ENCODE measurements around the gene GRID2IP. TPM values are rescaled to one million over a fixed set of nuclear protein-coding genes. Genes with fewer than 3 reads are reported as not detected.

The GRID2IP gene
- total and polyA plus RNA-seq, 2 of the 13 experiments (the other 11 are each of a cell fraction or from before 2014, with no cell fraction given): 0.03 TPM; not detected in 1

DNA sequence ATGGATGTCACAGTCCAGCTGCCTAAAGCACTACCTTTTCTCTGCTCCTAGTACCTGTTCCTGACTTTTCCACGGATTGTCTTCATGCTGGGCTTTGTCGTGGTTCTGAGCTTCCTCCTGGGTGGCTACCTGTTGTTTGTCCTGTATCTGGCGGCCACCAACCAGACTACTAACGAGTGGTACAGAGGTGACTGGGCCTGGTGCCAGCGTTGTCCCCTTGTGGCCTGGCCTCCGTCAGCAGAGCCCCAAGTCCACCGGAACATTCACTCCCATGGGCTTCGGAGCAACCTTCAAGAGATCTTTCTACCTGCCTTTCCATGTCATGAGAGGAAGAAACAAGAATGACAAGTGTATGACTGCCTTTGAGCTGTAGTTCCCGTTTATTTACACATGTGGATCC is 37.3 kb upstream of the GRID2IP start (continued):
- TF ChIP-seq, protein P1, sequence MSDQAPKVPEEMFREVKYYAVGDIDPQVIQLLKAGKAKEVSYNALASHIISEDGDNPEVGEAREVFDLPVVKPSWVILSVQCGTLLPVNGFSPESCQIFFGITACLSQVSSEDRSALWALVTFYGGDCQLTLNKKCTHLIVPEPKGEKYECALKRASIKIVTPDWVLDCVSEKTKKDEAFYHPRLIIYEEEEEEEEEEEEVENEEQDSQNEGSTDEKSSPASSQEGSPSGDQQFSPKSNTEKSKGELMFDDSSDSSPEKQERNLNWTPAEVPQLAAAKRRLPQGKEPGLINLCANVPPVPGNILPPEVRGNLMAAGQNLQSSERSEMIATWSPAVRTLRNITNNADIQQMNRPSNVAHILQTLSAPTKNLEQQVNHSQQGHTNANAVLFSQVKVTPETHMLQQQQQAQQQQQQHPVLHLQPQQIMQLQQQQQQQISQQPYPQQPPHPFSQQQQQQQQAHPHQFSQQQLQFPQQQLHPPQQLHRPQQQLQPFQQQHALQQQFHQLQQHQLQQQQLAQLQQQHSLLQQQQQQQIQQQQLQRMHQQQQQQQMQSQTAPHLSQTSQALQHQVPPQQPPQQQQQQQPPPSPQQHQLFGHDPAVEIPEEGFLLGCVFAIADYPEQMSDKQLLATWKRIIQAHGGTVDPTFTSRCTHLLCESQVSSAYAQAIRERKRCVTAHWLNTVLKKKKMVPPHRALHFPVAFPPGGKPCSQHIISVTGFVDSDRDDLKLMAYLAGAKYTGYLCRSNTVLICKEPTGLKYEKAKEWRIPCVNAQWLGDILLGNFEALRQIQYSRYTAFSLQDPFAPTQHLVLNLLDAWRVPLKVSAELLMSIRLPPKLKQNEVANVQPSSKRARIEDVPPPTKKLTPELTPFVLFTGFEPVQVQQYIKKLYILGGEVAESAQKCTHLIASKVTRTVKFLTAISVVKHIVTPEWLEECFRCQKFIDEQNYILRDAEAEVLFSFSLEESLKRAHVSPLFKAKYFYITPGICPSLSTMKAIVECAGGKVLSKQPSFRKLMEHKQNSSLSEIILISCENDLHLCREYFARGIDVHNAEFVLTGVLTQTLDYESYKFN (CRISPR knock-in tag; conservative IDR thresholded peaks at IDR 0.05): peak; percentile 50
- no peak for TF ChIP-seq EZH2 (conservative IDR thresholded peaks at IDR 0.05; ENCODE audit: low read depth, low read length)
- TF ChIP-seq SATB2 (CRISPR knock-in tag; IDR thresholded peaks at IDR 0.05): no peak
- no peak for TF ChIP-seq TOE1 (CRISPR knock-in tag; IDR thresholded peaks at IDR 0.05)
- TF ChIP-seq ZNF713 (CRISPR knock-in tag; IDR thresholded peaks at IDR 0.05): 0 out of 2 replicates have a peak, but pooled peaks have one; percentile 29
- no peak for TF ChIP-seq JUN (CRISPR knock-in tag; IDR thresholded peaks at IDR 0.05)
- no peak for TF ChIP-seq ZNF737 (CRISPR knock-in tag; IDR thresholded peaks at IDR 0.05; ENCODE audit: borderline replicate concordance)
- TF ChIP-seq, protein P2, sequence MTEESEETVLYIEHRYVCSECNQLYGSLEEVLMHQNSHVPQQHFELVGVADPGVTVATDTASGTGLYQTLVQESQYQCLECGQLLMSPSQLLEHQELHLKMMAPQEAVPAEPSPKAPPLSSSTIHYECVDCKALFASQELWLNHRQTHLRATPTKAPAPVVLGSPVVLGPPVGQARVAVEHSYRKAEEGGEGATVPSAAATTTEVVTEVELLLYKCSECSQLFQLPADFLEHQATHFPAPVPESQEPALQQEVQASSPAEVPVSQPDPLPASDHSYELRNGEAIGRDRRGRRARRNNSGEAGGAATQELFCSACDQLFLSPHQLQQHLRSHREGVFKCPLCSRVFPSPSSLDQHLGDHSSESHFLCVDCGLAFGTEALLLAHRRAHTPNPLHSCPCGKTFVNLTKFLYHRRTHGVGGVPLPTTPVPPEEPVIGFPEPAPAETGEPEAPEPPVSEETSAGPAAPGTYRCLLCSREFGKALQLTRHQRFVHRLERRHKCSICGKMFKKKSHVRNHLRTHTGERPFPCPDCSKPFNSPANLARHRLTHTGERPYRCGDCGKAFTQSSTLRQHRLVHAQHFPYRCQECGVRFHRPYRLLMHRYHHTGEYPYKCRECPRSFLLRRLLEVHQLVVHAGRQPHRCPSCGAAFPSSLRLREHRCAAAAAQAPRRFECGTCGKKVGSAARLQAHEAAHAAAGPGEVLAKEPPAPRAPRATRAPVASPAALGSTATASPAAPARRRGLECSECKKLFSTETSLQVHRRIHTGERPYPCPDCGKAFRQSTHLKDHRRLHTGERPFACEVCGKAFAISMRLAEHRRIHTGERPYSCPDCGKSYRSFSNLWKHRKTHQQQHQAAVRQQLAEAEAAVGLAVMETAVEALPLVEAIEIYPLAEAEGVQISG (CRISPR knock-in tag; IDR thresholded peaks at IDR 0.05): peak; percentile 56
- TF ChIP-seq RXRA (CRISPR knock-in tag; IDR thresholded peaks at IDR 0.05): 0 out of 2 replicates have a peak, but pooled peaks have one; percentile 41
- TF ChIP-seq ZFX (CRISPR knock-in tag; IDR thresholded peaks at IDR 0.05; ENCODE audit: low read depth): 0 out of 2 replicates have a peak, but pooled peaks have one; percentile 44
- peak; percentile 27; the same call in 1 of the 2 replicates for TF ChIP-seq MEF2D (CRISPR knock-in tag; IDR thresholded peaks at IDR 0.05)
- no peak for TF ChIP-seq ISX (CRISPR knock-in tag; conservative IDR thresholded peaks at IDR 0.05)
- TF ChIP-seq MEIS2 (CRISPR knock-in tag; IDR thresholded peaks at IDR 0.05): no peak
- TF ChIP-seq ZFP37 (CRISPR knock-in tag; IDR thresholded peaks at IDR 0.05; ENCODE audit: borderline replicate concordance): no peak
- TF ChIP-seq, protein P3, sequence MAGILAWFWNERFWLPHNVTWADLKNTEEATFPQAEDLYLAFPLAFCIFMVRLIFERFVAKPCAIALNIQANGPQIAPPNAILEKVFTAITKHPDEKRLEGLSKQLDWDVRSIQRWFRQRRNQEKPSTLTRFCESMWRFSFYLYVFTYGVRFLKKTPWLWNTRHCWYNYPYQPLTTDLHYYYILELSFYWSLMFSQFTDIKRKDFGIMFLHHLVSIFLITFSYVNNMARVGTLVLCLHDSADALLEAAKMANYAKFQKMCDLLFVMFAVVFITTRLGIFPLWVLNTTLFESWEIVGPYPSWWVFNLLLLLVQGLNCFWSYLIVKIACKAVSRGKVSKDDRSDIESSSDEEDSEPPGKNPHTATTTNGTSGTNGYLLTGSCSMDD (CRISPR knock-in tag; IDR thresholded peaks at IDR 0.05): no peak
- no peak for TF ChIP-seq ZNF30 (CRISPR knock-in tag; IDR thresholded peaks at IDR 0.05)
- TF ChIP-seq TCF12 (IDR thresholded peaks at IDR 0.05): no peak
- TF ChIP-seq TCF12 (CRISPR knock-in tag; IDR thresholded peaks at IDR 0.05): no peak
- TF ChIP-seq, protein P4, sequence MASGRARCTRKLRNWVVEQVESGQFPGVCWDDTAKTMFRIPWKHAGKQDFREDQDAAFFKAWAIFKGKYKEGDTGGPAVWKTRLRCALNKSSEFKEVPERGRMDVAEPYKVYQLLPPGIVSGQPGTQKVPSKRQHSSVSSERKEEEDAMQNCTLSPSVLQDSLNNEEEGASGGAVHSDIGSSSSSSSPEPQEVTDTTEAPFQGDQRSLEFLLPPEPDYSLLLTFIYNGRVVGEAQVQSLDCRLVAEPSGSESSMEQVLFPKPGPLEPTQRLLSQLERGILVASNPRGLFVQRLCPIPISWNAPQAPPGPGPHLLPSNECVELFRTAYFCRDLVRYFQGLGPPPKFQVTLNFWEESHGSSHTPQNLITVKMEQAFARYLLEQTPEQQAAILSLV (CRISPR knock-in tag; IDR thresholded peaks at IDR 0.05; ENCODE audit: borderline replicate concordance): no peak
- TF ChIP-seq, protein P5, sequence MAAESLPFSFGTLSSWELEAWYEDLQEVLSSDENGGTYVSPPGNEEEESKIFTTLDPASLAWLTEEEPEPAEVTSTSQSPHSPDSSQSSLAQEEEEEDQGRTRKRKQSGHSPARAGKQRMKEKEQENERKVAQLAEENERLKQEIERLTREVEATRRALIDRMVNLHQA (CRISPR knock-in tag; IDR thresholded peaks at IDR 0.05): no peak
- TF ChIP-seq POLR2G (IDR thresholded peaks at IDR 0.05; ENCODE audit: low read depth, low read length): peak; percentile 47; the same call in 1 of the 2 replicates
- TF ChIP-seq GATAD2A (CRISPR knock-in tag; IDR thresholded peaks at IDR 0.05): peak; percentile 40; the same call in 1 of the 2 replicates
- TF ChIP-seq SMC3 (IDR thresholded peaks at IDR 0.05; ENCODE audit: low read length): no peak
- TF ChIP-seq SALL1 (CRISPR knock-in tag; IDR thresholded peaks at IDR 0.05): peak; percentile 67; the same call in 1 of the 2 replicates
